ENCODE measurements around the gene FNDC1. TPM values are rescaled to one million over a fixed set of nuclear protein-coding genes. Genes with fewer than 3 reads are reported as not detected.

FNDC1 gene
- total and polyA plus RNA-seq, 10 of the 15 experiments (the other 5 are each of a cell fraction or from before 2014, with no cell fraction given): not detected

GRCh38 chr6:159212028-159212427 lies 42.8 kb downstream of the FNDC1 start:
- no peak overlapping the region for H3K27ac ChIP-seq (ENCODE audit: control insufficient read depth, insufficient read depth)
- no peak overlapping the region for H3K9ac ChIP-seq (ENCODE audit: control insufficient read depth, insufficient read depth, low read length)
- CTCF ChIA-PET: no interaction called here

More at GRCh38 chr6:159212028-159212427, 42.8 kb downstream of the FNDC1 start:
- ChIA-PET RAD21 (ENCODE audit: unreplicated experiment) (no interaction called here), POLR2A (no interaction called here), SMC1A (ENCODE audit: uncharacterized antibody, unreplicated experiment) (interaction anchor here (0.6 to 0.7 kb wide), 2 partner anchors 532 to 1450 kb away, joined by 3 read pairs; no protein-coding TSS in a partner anchor)
- TF ChIP-seq CHD1 (IDR thresholded peaks at IDR 0.05; ENCODE audit: low read depth, low read length) (no peak), SUZ12 (IDR thresholded peaks at IDR 0.05; ENCODE audit: unreplicated experiment) (no peak), NRF1 (conservative IDR thresholded peaks at IDR 0.05; ENCODE audit: low read depth, low read length) (no peak), GATAD2B (conservative IDR thresholded peaks at IDR 0.05; ENCODE audit: low read depth) (no peak), ZNF622 (IDR thresholded peaks at IDR 0.05) (no peak), CEBPB (IDR thresholded peaks at IDR 0.05; ENCODE audit: borderline replicate concordance in 1 of 2, low read depth in 2 of 2, low read length in 2 of 2) (no peak), ZNF274 (IDR thresholded peaks at IDR 0.05; ENCODE audit: insufficient read depth, insufficient read length) (no peak), ZZZ3 (IDR thresholded peaks at IDR 0.05; ENCODE audit: control insufficient read depth, insufficient read length, low read depth) (no peak), CBX5 (IDR thresholded peaks at IDR 0.05; ENCODE audit: low read depth) (no peak)
- TF ChIP-seq, protein P1, sequence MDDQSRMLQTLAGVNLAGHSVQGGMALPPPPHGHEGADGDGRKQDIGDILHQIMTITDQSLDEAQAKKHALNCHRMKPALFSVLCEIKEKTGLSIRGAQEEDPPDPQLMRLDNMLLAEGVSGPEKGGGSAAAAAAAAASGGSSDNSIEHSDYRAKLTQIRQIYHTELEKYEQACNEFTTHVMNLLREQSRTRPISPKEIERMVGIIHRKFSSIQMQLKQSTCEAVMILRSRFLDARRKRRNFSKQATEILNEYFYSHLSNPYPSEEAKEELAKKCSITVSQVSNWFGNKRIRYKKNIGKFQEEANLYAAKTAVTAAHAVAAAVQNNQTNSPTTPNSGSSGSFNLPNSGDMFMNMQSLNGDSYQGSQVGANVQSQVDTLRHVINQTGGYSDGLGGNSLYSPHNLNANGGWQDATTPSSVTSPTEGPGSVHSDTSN (IDR thresholded peaks at IDR 0.05; ENCODE audit: insufficient replicate concordance, low read depth, low read length): no peak
- in situ Hi-C loops (cut with MboI) (no loop called here), intact Hi-C loops (cut with micrococcal nuclease; ENCODE audit: unreplicated experiment) (no loop called here)
- BruUV-seq (replicated peaks): no TSS peak
- no peaks in the 10 kb centered on the region for H3K79me2 ChIP-seq (ENCODE audit: control insufficient read depth, insufficient read depth, low read length)
- H3K36me3 ChIP-seq (ENCODE audit: control insufficient read depth in 2 of 2, insufficient read depth in 2 of 2, low read length in 1 of 2): no peaks in the 10 kb centered on the region
- FAIRE-seq (no peak), DNase-seq (ENCODE audit: low read depth, low spot score) (no peak), ATAC-seq (no peak)
- H3K4me3 ChIP-seq: no peak overlapping the region
- H2AFZ ChIP-seq (ENCODE audit: control insufficient read depth, low read depth, low read length): no peak overlapping the region
- H4K20me1 ChIP-seq (ENCODE audit: control insufficient read depth, insufficient read depth): no peaks in the 10 kb centered on the region
- no peak overlapping the region for H3K4me2 ChIP-seq (ENCODE audit: control insufficient read depth, insufficient read depth)
- H3K9me3 ChIP-seq (replicated peaks; ENCODE audit: control insufficient read depth, insufficient read depth, low read length): no peaks in the 10 kb centered on the region
- no peaks in the 10 kb centered on the region for H3K4me1 ChIP-seq (ENCODE audit: control insufficient read depth, insufficient read depth, low read length)
- H3K27me3 ChIP-seq (replicated peaks in 1 of 2; ENCODE audit: control insufficient read depth in 2 of 2, insufficient read depth in 2 of 2, low read length in 1 of 2): peaks cover 0 to 4% of the 10 kb centered on the region in 2 experiments; a peak in 2 of 4 replicates
- WGBS (ENCODE audit: insufficient coverage, insufficient replicate concordance, low lambda C conversion rate, missing lambda C conversion rate): 1% methylated on average over 4 of the region's 4 CpGs
